ENCODE measurements around the gene ZNF155.

The ZNF155 gene

DNA sequence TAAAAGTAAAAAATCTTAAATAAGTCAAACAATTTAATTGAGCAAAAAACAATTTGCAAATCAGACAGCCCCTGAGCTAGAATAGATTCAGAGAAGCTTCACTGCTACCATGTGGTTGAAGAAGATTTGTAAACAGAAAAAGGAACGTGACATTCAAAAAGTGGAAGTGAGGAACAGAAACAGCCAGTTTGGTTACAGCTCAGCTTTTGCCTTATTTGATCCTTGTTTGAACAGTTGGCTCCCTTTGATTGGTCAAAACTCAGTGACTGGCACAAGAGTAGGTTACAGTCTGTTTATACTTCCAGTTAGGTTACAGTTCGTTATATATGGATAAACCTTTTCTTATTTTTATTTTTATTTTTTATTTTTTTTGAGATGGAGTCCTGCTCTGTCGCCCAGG is 27.2 kb upstream of the ZNF155 start:
- no peaks in the 10 kb centered on the region for H3K4me1 ChIP-seq
- no peak overlapping the region for H3K4me2 ChIP-seq (ENCODE audit: low read length)
- H3K79me2 ChIP-seq: no peaks in the 10 kb centered on the region
- H3K27me3 ChIP-seq (ENCODE audit: control insufficient read depth, insufficient read depth, low read length): no peaks in the 10 kb centered on the region
- H3K9me3 ChIP-seq (ENCODE audit: control insufficient read depth, low read length): peaks cover 2% of the 10 kb centered on the region
- H3K4me3 ChIP-seq (ENCODE audit: low read depth, low read length): no peak overlapping the region
- TF ChIP-seq CTCF (IDR thresholded peaks at IDR 0.05): no peak
- H3K36me3 ChIP-seq (ENCODE audit: control insufficient read depth, insufficient read depth, low read length): no peaks in the 10 kb centered on the region
- H2AFZ ChIP-seq: no peak overlapping the region
- no peak overlapping the region for H3K9ac ChIP-seq
- no peak overlapping the region for H3K27ac ChIP-seq

GRCh38 chr19:43957891-43958290 is 26.1 kb upstream of the ZNF155 start:
- no peak overlapping the region for H3K4me3 ChIP-seq (ENCODE audit: low read depth, low read length)
- H2AFZ ChIP-seq: no peak overlapping the region
- H3K36me3 ChIP-seq (ENCODE audit: control insufficient read depth, insufficient read depth, low read length): no peaks in the 10 kb centered on the region

DNA sequence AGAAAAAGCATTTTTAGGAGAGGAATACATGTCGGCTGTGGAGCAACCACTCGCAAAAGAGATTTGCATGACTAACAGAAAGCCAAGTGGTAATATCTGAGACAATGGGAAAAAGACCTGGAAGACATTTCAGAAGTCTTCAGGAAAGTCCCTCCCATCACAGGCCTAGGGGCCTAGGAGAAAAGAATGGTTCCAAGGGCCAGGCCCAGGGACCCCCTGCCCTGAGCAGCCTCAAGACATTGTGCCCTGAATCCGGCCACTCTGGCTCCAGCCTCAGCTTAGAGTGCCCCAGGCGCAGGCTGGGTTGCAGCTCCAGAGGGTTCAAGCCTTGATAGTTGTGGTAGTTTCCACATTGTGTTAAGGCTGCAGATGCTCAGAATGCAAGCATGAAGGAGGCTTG is 23.6 kb upstream of the ZNF155 start:
- Histone ChIP-seq H3K4me2 (ENCODE audit: low read length) (no peak overlapping the region), H2AFZ (no peak overlapping the region), H3K4me3 (ENCODE audit: low read depth, low read length) (no peak overlapping the region), H3K27ac (no peak overlapping the region), H3K79me2 (no peaks in the 10 kb centered on the region), H3K4me1 (no peaks in the 10 kb centered on the region), H3K9me3 (ENCODE audit: control insufficient read depth, low read length) (peaks cover 12% of the 10 kb centered on the region), H3K36me3 (ENCODE audit: control insufficient read depth, insufficient read depth, low read length) (peaks cover 10% of the 10 kb centered on the region), H3K27me3 (ENCODE audit: control insufficient read depth, insufficient read depth, low read length) (no peaks in the 10 kb centered on the region), H3K9ac (no peak overlapping the region)
- no peak for TF ChIP-seq CTCF (IDR thresholded peaks at IDR 0.05)

More at GRCh38 chr19:43957891-43958290, 26.1 kb upstream of the ZNF155 start:
- H3K27me3 ChIP-seq (ENCODE audit: control insufficient read depth, insufficient read depth, low read length): no peaks in the 10 kb centered on the region
- no peak for TF ChIP-seq CTCF (IDR thresholded peaks at IDR 0.05)
- no peak overlapping the region for H3K9ac ChIP-seq
- H3K9me3 ChIP-seq (ENCODE audit: control insufficient read depth, low read length): peaks cover 6% of the 10 kb centered on the region
- H3K27ac ChIP-seq: no peak overlapping the region
- no peaks in the 10 kb centered on the region for H3K4me1 ChIP-seq
- H3K79me2 ChIP-seq: no peaks in the 10 kb centered on the region
- H3K4me2 ChIP-seq (ENCODE audit: low read length): no peak overlapping the region

DNA sequence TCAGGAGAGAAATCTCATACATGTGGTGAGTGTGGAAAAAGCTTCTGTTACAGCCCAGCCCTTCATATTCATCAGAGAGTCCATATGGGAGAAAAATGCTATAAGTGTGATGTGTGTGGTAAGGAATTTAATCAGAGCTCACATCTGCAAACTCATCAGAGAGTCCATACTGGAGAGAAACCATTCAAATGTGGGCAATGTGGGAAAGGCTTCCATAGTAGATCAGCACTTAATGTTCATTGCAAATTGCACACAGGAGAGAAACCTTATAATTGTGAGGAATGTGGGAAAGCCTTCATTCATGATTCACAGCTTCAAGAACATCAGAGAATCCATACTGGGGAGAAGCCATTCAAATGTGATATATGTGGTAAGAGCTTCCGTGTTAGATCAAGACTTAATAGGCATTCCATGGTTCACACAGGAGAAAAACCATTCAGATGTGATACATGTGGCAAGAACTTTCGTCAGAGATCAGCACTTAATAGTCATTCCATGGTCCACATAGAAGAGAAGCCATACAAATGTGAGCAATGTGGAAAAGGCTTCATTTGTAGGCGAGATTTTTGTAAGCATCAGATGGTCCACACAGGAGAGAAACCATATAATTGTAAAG is 17.8 kb upstream of the ZNF155 start:
- H2AFZ ChIP-seq: no peak overlapping the region
- H3K4me2 ChIP-seq (ENCODE audit: low read length): no peak overlapping the region
- H3K4me3 ChIP-seq (ENCODE audit: low read depth, low read length): no peak overlapping the region
- H3K9ac ChIP-seq: no peak overlapping the region
- no peaks in the 10 kb centered on the region for H3K27me3 ChIP-seq (ENCODE audit: control insufficient read depth, insufficient read depth, low read length)
- TF ChIP-seq CTCF (IDR thresholded peaks at IDR 0.05): no peak
- H3K36me3 ChIP-seq (ENCODE audit: control insufficient read depth, insufficient read depth, low read length): peaks cover 36% of the 10 kb centered on the region
- no peak overlapping the region for H3K27ac ChIP-seq
- no peaks in the 10 kb centered on the region for H3K79me2 ChIP-seq
- peaks cover 30% of the 10 kb centered on the region for H3K9me3 ChIP-seq (ENCODE audit: control insufficient read depth, low read length)
- no peaks in the 10 kb centered on the region for H3K4me1 ChIP-seq

DNA sequence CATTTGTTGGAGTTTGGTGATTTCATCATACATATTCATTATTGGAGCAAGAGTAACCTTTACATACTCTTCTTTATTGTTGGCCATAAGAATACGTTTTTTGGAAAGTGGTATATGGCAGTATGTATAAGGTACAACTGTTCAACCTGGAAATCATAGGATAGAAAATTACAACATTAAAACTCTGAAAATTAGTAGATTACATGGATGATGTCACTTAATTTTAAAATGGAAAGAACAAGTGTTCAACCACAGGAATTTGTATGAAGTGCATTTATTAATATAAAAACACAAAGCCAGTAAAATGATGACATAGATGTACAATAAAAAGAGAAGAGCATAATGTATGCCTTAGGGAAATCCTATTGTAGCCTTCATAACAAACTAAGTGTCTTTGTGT is 7.3 kb upstream of the ZNF155 start:
- Histone ChIP-seq H3K9me3 (ENCODE audit: control insufficient read depth, low read length) (peaks cover 3% of the 10 kb centered on the region), H3K79me2 (no peaks in the 10 kb centered on the region)

More for the DNA sequence above, 7.3 kb upstream of the ZNF155 start:
- Histone ChIP-seq H3K9ac (no peak overlapping the region), H2AFZ (no peak overlapping the region), H3K4me2 (ENCODE audit: low read length) (no peak overlapping the region), H3K4me3 (ENCODE audit: low read depth, low read length) (no peak overlapping the region), H3K36me3 (ENCODE audit: control insufficient read depth, insufficient read depth, low read length) (peaks cover 4% of the 10 kb centered on the region), H3K27me3 (ENCODE audit: control insufficient read depth, insufficient read depth, low read length) (no peaks in the 10 kb centered on the region), H3K27ac (no peak overlapping the region), H3K4me1 (no peaks in the 10 kb centered on the region)
- no peak for TF ChIP-seq CTCF (IDR thresholded peaks at IDR 0.05)
